AG04450 (cell line): ENCODE results near the gene OR2W3. TPM values are rescaled to one million over a fixed set of nuclear protein-coding genes. Genes with fewer than 3 reads are reported as not detected.
"Not testable (repeated sequence)": the region's sequence is repeated elsewhere in the genome, so short reads cannot be mapped to it uniquely, and the experiment has no call there.

Experiments
- CTCF ChIA-PET: fragments of 300-600, 350-600 bp; formaldehyde crosslinking; extraction: SDS; loops from one replicate; lab custom pipeline; 2022; ENCODE audit warnings: antibody characterized with exemption, inconsistent platforms; lab: Charles Lee
- POLR2A ChIA-PET: fragments of 350-600 bp; formaldehyde crosslinking; extraction: SDS; loops from one replicate; lab custom pipeline; 2021; ENCODE audit warnings: antibody characterized with exemption, inconsistent platforms; lab: Yijun Ruan, JAX
- DNase-seq: peaks from one replicate; pipeline ENCODE4 v3.0.0-alpha.2; 2011; ENCODE audit warnings: low read depth, low spot score
- H3K27ac ChIP-seq: one replicate; pipeline ENCODE4 v1.5.1; 2012; ENCODE audit warnings: low read depth, low read length, control low read depth
- H3K27me3 ChIP-seq: one replicate; pipeline ENCODE4 v1.6.0; 2012; ENCODE audit warnings: low read length; ENCODE audit not compliant: control insufficient read depth, insufficient read depth
- H3K4me3 ChIP-seq: 2 replicates; pipeline ENCODE4 v1.5.1; 2011; ENCODE audit warnings: mild to moderate bottlenecking, low read depth, low read length, control low read depth
- H3K9me3 ChIP-seq: 2 replicates; pipeline ENCODE4 v1.5.1; 2012; ENCODE audit warnings: low read length; ENCODE audit not compliant: control insufficient read depth, insufficient read depth
- polyA plus RNA-seq: library from polyadenylated mRNA; depleted of rRNA; stranded (reverse); fragments of >200 nt; gene quantifications from 2 replicates; pipeline ENCODE4 v1.2.3, GENCODE V29; 2011; rRNA removed
- TF ChIP-seq, protein P1 (sequence below): IDR thresholded peaks from 2 replicates; pipeline ENCODE4 v1.5.1; 2011; ENCODE audit warnings: low read depth, low read length, control low read depth, inconsistent platforms

Gene OR2W3
- polyA plus RNA-seq, 1 experiment: not detected

DNA sequence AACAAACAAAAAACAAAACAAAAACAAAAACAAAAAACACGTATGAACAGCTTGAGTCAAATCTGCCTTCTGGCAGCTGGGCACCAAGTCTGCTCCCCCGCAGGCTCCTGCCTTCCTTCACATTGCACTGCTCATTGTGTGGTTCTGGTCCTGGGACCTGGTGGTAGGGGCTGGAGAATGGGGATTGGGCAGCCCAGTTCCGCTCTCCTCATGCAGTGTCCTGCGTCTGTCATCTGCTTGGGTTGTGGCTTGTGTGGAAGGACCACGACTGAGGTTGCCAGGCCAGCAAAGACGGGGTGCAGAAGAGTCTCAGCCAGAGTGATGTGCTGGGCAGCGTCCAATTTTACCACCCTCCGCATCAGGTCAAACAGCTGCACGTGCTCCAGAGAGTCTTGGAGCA, 40.4 kb downstream of the OR2W3 start:
- DNase-seq: no peak
- TF ChIP-seq, protein P1, sequence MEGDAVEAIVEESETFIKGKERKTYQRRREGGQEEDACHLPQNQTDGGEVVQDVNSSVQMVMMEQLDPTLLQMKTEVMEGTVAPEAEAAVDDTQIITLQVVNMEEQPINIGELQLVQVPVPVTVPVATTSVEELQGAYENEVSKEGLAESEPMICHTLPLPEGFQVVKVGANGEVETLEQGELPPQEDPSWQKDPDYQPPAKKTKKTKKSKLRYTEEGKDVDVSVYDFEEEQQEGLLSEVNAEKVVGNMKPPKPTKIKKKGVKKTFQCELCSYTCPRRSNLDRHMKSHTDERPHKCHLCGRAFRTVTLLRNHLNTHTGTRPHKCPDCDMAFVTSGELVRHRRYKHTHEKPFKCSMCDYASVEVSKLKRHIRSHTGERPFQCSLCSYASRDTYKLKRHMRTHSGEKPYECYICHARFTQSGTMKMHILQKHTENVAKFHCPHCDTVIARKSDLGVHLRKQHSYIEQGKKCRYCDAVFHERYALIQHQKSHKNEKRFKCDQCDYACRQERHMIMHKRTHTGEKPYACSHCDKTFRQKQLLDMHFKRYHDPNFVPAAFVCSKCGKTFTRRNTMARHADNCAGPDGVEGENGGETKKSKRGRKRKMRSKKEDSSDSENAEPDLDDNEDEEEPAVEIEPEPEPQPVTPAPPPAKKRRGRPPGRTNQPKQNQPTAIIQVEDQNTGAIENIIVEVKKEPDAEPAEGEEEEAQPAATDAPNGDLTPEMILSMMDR: no peak
- H3K9me3 ChIP-seq: peaks cover 24% of the 10 kb centered on the region
- no peaks in the 10 kb centered on the region for H3K27me3 ChIP-seq
- H3K4me3 ChIP-seq: no peak overlapping the region
- CTCF ChIA-PET: no interaction called here
- POLR2A ChIA-PET: no interaction called here
- no peak overlapping the region for H3K27ac ChIP-seq

DNA sequence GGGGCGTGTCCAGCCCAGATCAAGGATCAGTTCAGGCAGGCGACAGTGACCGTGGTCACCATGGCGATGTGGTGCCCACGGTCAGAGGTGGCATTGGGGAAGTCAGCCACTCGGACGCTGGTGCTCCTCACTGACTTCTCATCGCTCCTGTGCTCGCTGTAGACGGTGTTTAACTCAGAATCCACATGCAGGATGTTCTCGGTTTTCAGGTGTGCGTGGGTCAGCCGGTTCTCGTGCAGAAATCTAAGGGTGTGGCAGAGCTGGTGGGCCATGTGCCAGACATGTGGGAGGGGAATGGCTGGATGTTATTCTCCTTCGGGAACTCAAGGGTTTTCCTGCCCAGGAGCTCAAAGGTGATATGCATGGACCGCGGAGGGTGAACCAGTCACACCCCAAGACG, 41.0 kb downstream of the OR2W3 start:
- TF ChIP-seq, protein P1: no peak
- ChIA-PET POLR2A (no interaction called here), CTCF (no interaction called here)
- DNase-seq: no peak
- H3K27me3 ChIP-seq: no peaks in the 10 kb centered on the region
- H3K4me3 ChIP-seq: no peak overlapping the region
- H3K9me3 ChIP-seq: peaks cover 24% of the 10 kb centered on the region
- H3K27ac ChIP-seq: no peak overlapping the region

DNA sequence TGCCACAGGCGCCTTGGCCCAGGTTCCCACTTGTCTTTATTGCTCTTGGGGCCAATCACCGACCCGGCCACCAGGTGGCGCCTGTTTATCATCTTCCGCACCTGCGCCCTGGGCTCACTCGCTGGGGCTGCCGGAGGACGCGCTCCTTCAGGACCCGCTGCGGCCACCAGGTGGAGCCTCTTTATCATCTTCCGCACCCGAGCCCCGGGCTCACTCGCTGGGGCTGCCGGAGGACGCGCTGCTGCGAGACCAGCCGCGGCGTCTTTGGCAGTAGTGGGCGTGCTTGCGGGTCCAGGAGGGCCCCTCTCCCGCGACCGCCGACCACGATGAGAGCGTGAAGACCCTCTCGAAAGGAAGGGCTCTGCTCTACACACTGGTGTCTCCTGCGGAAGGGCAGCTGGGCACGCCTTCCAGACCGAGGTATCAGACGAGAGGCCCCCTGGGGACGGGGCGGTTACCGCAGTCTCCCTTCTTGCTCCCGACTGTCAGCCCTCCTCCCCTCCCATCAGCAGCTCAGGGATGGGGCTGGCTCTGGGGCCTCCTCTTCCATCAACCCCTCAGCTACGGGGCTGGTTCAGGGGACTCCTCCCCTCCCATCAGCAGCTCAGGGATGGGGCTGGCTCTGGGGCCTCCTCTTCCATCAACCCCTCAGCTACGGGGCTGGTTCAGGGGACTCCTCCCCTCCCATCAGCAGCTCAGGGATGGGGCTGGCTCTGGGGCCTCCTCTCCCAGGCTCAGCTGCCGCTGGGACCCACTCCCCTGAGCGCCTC, 41.8 kb downstream of the OR2W3 start:
- CTCF ChIA-PET, POLR2A ChIA-PET, DNase-seq, H3K27me3 ChIP-seq, H3K4me3 ChIP-seq, H3K27ac ChIP-seq: not testable (repeated sequence)
- H3K9me3 ChIP-seq: peaks cover 24% of the 10 kb centered on the region

DNA sequence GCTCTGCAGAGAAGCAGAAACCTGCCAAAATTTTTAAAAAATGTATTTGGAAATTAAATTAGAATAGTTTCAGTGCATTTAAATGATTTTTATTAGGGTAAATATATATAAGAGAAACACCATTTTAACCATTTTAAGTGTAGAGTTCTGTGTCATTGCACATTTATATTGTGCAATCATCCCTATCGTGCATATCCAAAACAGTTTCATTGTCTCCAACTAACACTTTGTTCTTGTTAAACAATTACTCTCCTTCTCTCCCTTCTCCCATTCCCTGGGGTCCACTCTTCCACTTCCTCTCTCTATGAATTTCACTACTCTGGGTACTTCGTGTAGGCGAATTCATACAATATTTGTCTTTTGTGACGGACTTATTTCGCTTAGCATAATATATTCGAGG, 47.2 kb downstream of the OR2W3 start:
- Histone ChIP-seq H3K27me3 (no peaks in the 10 kb centered on the region), H3K4me3 (no peak overlapping the region), H3K9me3 (peaks cover 2% of the 10 kb centered on the region), H3K27ac (no peak overlapping the region)
- CTCF ChIA-PET: no interaction called here
- POLR2A ChIA-PET: no interaction called here
- TF ChIP-seq, protein P1: no peak
- DNase-seq: no peak

Other genes with a start within 250 kb of the OR2W3 start
- not detected in 2 replicates for gene OR13G1, start 215.8 kb upstream of the OR2W3 start, polyA plus RNA-seq
- not detected in 2 replicates for gene OR6F1, start 178.9 kb upstream of the OR2W3 start, polyA plus RNA-seq
- not detected in 2 replicates for gene OR14K1, start 157.0 kb upstream of the OR2W3 start, polyA plus RNA-seq
- not detected in 2 replicates for gene OR14A2, start 147.4 kb upstream of the OR2W3 start, polyA plus RNA-seq
- not detected in 2 replicates for gene OR1C1, start 135.0 kb upstream of the OR2W3 start, polyA plus RNA-seq
- gene OR14A16, start 71.5 kb upstream of the OR2W3 start, polyA plus RNA-seq: not detected in 2 replicates
- not detected in 2 replicates for gene OR11L1, start 53.7 kb upstream of the OR2W3 start, polyA plus RNA-seq
- 0.09 and 0.10 TPM in 2 replicates for gene TRIM58, start 38.4 kb upstream of the OR2W3 start, polyA plus RNA-seq
- gene OR2T8, start 24.7 kb downstream of the OR2W3 start, polyA plus RNA-seq: not detected in 2 replicates
- gene OR2AJ1, start 29.3 kb downstream of the OR2W3 start, polyA plus RNA-seq: not detected in 2 replicates
- not detected in 2 replicates for gene OR2L8, start 53.3 kb downstream of the OR2W3 start, polyA plus RNA-seq
- not detected in 2 replicates for gene OR2AK2, start 69.6 kb downstream of the OR2W3 start, polyA plus RNA-seq
- gene OR2L5, start 118.1 kb downstream of the OR2W3 start, polyA plus RNA-seq: not detected in 2 replicates
- gene OR2L2, start 134.5 kb downstream of the OR2W3 start, polyA plus RNA-seq: not detected in 2 replicates
- gene OR2L3, start 151.2 kb downstream of the OR2W3 start, polyA plus RNA-seq: not detected in 2 replicates
- not detected in 2 replicates for gene OR2L13, start 199.6 kb downstream of the OR2W3 start, polyA plus RNA-seq
- not detected in 2 replicates for gene OR2M5, start 249.6 kb downstream of the OR2W3 start, polyA plus RNA-seq